Ishikawa (cell line): ENCODE results near the gene NTNG1.

Experiments
- CEBPB ChIP-seq: IDR thresholded peaks from 2 replicates; pipeline ENCODE4 v1.6.1; 2012
- CREB1 ChIP-seq: IDR thresholded peaks from 2 replicates; pipeline ENCODE4 v1.6.1; 2012; ENCODE audit warnings: low read depth
- EGR1 ChIP-seq: IDR thresholded peaks from 2 replicates; pipeline ENCODE4 v1.6.1; 2012
- EP300 ChIP-seq: IDR thresholded peaks from 2 replicates; pipeline ENCODE4 v1.6.1; 2012; ENCODE audit warnings: borderline replicate concordance
- FOXM1 ChIP-seq: IDR thresholded peaks from 2 replicates; pipeline ENCODE4 v1.6.1; 2012; ENCODE audit warnings: low read depth, borderline replicate concordance
- RAD21 ChIP-seq: IDR thresholded peaks from 2 replicates; pipeline ENCODE4 v1.6.1; 2012; ENCODE audit warnings: low read depth
- TAF1 ChIP-seq: IDR thresholded peaks from 2 replicates; pipeline ENCODE4 v1.6.1; 2012; ENCODE audit warnings: low read depth, mild to moderate bottlenecking
- TCF12 ChIP-seq: IDR thresholded peaks from 2 replicates; pipeline ENCODE4 v1.6.1; 2012; ENCODE audit warnings: low read depth
- TEAD4 ChIP-seq: IDR thresholded peaks from 2 replicates; pipeline ENCODE4 v1.6.1; 2012
- YY1 ChIP-seq: IDR thresholded peaks from 2 replicates; pipeline ENCODE4 v1.6.1; 2012; ENCODE audit warnings: low read depth
- ZBTB7A ChIP-seq: IDR thresholded peaks from 2 replicates; pipeline ENCODE4 v1.6.1; 2012; ENCODE audit warnings: low read depth
- TF ChIP-seq, protein P1 (sequence below): IDR thresholded peaks from 2 replicates; pipeline ENCODE4 v1.6.1; 2012
- TF ChIP-seq, protein P2 (sequence below): IDR thresholded peaks from 2 replicates; pipeline ENCODE4 v1.6.1; 2012; ENCODE audit warnings: low read depth, mild to moderate bottlenecking
- TF ChIP-seq, protein P3 (sequence below): IDR thresholded peaks from 2 replicates; pipeline ENCODE4 v1.6.1; 2012

- TF ChIP-seq, protein P1, sequence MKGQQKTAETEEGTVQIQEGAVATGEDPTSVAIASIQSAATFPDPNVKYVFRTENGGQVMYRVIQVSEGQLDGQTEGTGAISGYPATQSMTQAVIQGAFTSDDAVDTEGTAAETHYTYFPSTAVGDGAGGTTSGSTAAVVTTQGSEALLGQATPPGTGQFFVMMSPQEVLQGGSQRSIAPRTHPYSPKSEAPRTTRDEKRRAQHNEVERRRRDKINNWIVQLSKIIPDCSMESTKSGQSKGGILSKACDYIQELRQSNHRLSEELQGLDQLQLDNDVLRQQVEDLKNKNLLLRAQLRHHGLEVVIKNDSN = no peak
- TF ChIP-seq TEAD4 = no peak
- no peak for TF ChIP-seq CEBPB
- no peak for TF ChIP-seq EP300
- TF ChIP-seq TAF1 = no peak
- TF ChIP-seq, protein P2, sequence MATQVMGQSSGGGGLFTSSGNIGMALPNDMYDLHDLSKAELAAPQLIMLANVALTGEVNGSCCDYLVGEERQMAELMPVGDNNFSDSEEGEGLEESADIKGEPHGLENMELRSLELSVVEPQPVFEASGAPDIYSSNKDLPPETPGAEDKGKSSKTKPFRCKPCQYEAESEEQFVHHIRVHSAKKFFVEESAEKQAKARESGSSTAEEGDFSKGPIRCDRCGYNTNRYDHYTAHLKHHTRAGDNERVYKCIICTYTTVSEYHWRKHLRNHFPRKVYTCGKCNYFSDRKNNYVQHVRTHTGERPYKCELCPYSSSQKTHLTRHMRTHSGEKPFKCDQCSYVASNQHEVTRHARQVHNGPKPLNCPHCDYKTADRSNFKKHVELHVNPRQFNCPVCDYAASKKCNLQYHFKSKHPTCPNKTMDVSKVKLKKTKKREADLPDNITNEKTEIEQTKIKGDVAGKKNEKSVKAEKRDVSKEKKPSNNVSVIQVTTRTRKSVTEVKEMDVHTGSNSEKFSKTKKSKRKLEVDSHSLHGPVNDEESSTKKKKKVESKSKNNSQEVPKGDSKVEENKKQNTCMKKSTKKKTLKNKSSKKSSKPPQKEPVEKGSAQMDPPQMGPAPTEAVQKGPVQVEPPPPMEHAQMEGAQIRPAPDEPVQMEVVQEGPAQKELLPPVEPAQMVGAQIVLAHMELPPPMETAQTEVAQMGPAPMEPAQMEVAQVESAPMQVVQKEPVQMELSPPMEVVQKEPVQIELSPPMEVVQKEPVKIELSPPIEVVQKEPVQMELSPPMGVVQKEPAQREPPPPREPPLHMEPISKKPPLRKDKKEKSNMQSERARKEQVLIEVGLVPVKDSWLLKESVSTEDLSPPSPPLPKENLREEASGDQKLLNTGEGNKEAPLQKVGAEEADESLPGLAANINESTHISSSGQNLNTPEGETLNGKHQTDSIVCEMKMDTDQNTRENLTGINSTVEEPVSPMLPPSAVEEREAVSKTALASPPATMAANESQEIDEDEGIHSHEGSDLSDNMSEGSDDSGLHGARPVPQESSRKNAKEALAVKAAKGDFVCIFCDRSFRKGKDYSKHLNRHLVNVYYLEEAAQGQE = no peak
- no peak for TF ChIP-seq CREB1
- no peak for TF ChIP-seq YY1
- no peak for TF ChIP-seq RAD21
- no peak for TF ChIP-seq FOXM1
- TF ChIP-seq, protein P3, sequence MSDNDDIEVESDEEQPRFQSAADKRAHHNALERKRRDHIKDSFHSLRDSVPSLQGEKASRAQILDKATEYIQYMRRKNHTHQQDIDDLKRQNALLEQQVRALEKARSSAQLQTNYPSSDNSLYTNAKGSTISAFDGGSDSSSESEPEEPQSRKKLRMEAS = no peak
- TF ChIP-seq TCF12 = no peak
- TF ChIP-seq ZBTB7A = no peak
- TF ChIP-seq EGR1 = no peak
These were observed 248.9 kb downstream of the NTNG1 start for GRCh38 chr1:107389410-107390396.
